Spinal cord (tissue), 10 donors: Measurements from ENCODE around the gene NOL6. TPM values are rescaled to one million over a fixed set of nuclear protein-coding genes. Genes with fewer than 3 reads are reported as not detected.
A peak's percentile ranks its signal among the peaks of the same experiment; 100 is the strongest.
"Not testable (repeated sequence)": the region's sequence is repeated elsewhere in the genome, so short reads cannot be mapped to it uniquely, and the experiment has no call there.

Experiments used
- DNase-seq, 6 donors: peaks; one replicate each; pipeline versions ENCODE4 v3.0.0 to v3.0.0-alpha.2; 2013 to 2015; ENCODE audit warnings: low spot score in 6 of 6, low read depth in 4 of 6
- H3K27ac ChIP-seq: one replicate; pipeline ENCODE4 v1.5.1; 2013; ENCODE audit warnings: low read depth, low read length, control low read depth
- H3K27me3 ChIP-seq: one replicate; pipeline ENCODE4 v1.6.1; 2013; ENCODE audit warnings: low read length; ENCODE audit not compliant: control insufficient read depth, insufficient read depth
- H3K36me3 ChIP-seq: one replicate; pipeline ENCODE4 v1.6.1; 2013; ENCODE audit warnings: low read length; ENCODE audit not compliant: control insufficient read depth, insufficient read depth
- H3K4me1 ChIP-seq: one replicate; pipeline ENCODE4 v1.6.1; 2013; ENCODE audit warnings: low read length; ENCODE audit not compliant: control insufficient read depth, insufficient read depth
- H3K4me3 ChIP-seq: one replicate; pipeline ENCODE4 v1.5.1; 2013; ENCODE audit warnings: low read depth, low read length, control low read depth
- H3K9me3 ChIP-seq: one replicate; pipeline ENCODE4 v1.6.1; 2013; ENCODE audit warnings: low read length; ENCODE audit not compliant: control insufficient read depth, insufficient read depth
- whole genome bisulfite sequencing: methylation state at CpG from one replicate; pipeline ENCODE4 v1.1.5; 2013; ENCODE audit warnings: missing lambda C conversion rate; ENCODE audit not compliant: insufficient coverage; 5-methylcytosine and 5-hydroxymethylcytosine counted together
- long read RNA-seq, 4 donors: transcript quantifications; one replicate each; lab custom pipeline, GENCODE V29; 2026
- polyA plus RNA-seq, 2 donors: library from polyadenylated mRNA; unstranded; fragments of 120-200 nt; gene quantifications; one replicate each; pipeline ENCODE4 v1.2.1, GENCODE V29; 2013; ENCODE audit not compliant: insufficient read length in 2 of 2
- total RNA-seq, 2 donors: library from RNA; depleted of rRNA in 1 of 2; stranded (reverse); fragments of 120-200 nt in 1 of 2; fragments of >200 nt in 1 of 2; gene quantifications; one replicate each; pipeline versions ENCODE4 v1.2.3 to v1.2.4, GENCODE V29; 2013 to 2014
- donor health status: healthy.

NOL6 gene, protein sequence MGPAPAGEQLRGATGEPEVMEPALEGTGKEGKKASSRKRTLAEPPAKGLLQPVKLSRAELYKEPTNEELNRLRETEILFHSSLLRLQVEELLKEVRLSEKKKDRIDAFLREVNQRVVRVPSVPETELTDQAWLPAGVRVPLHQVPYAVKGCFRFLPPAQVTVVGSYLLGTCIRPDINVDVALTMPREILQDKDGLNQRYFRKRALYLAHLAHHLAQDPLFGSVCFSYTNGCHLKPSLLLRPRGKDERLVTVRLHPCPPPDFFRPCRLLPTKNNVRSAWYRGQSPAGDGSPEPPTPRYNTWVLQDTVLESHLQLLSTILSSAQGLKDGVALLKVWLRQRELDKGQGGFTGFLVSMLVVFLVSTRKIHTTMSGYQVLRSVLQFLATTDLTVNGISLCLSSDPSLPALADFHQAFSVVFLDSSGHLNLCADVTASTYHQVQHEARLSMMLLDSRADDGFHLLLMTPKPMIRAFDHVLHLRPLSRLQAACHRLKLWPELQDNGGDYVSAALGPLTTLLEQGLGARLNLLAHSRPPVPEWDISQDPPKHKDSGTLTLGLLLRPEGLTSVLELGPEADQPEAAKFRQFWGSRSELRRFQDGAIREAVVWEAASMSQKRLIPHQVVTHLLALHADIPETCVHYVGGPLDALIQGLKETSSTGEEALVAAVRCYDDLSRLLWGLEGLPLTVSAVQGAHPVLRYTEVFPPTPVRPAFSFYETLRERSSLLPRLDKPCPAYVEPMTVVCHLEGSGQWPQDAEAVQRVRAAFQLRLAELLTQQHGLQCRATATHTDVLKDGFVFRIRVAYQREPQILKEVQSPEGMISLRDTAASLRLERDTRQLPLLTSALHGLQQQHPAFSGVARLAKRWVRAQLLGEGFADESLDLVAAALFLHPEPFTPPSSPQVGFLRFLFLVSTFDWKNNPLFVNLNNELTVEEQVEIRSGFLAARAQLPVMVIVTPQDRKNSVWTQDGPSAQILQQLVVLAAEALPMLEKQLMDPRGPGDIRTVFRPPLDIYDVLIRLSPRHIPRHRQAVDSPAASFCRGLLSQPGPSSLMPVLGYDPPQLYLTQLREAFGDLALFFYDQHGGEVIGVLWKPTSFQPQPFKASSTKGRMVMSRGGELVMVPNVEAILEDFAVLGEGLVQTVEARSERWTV
- total RNA-seq, result 10 to 100 TPM; 14.5 to 16.5 TPM
- 10 to 100 TPM; 24.1 to 24.2 TPM for polyA plus RNA-seq
- long read RNA-seq, donor 1, partial matches to known transcripts, result 6 of 7 reads
- long read RNA-seq, donor 1, other reads (novel, unspliced or antisense), result 0 of 7 reads
- long read RNA-seq, donor 2, result 0 reads
- long read RNA-seq, donor 3, result 0 reads
- long read RNA-seq, donor 4, full-length matches to known transcripts, result 1 of 1 reads
- long read RNA-seq, donor 4, partial matches to known transcripts, result 0 of 1 reads
- long read RNA-seq, donor 4, other reads (novel, unspliced or antisense), result 0 of 1 reads

DNA sequence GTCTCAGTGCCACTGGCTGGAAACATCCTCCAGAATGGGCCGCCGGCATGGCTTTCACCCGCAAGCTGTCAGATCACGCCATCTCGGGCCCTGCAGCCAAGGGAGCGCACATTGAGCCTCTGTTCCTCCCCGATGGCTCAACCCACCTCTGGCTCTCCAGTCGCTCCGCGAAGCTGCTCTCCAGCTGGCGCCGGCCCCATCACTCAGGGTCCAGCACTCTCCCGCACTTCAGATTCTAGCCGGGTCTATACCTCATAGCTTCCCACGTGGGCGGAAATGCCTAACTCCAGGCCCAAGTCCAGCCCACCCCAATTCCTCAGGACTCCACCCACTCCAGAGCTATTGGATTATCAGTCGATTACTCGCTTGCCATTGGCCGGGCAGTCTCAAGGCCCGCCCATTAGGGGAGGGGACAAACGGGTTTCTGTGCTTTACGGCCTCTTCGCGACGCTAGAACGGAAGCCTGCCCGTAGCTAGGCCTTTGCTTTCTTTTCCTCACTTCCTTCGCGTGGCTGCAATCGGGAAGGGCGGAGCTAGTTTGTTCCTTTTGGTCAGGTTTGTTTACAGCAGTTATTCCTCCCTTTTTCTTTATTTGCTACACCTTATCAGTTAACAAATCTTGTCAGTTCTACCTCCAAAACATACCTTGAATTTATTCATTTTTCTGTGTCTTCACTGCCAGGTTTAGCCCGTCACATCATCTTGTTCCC is at the start of gene NOL6:
NOL6 (minus strand) TSS at position 282 of the 710 bp plus-strand sequence; CDS start at position 200, 82 bp downstream.
- WGBS, result 0% methylated on average over 26 of the region's 32 CpGs
- DNase-seq, result peak; percentile 98 to 100 (median 100)
- Histone ChIP-seq H3K9me3 (no peaks in the 10 kb centered on the region), H3K27ac (peak within 1 kb of the TSS; percentile 64), H3K4me1 (peaks cover 20% of the 10 kb centered on the region), H3K36me3 (peaks cover 29% of the 10 kb centered on the region), H3K4me3 (peak within 1 kb of the TSS; percentile 98), H3K27me3 (no peaks in the 10 kb centered on the region)

GRCh38 chr9:33521861-33522260 is 48.1 kb upstream of the NOL6 start:
- WGBS, result no CpG with 5 or more reads among the region's 6 CpGs

GRCh38 chr9:33517934-33518577 is 44.3 kb upstream of the NOL6 start:
- 100% methylated on average over 1 of the region's 6 CpGs for WGBS
- H3K27ac ChIP-seq, DNase-seq, H3K36me3 ChIP-seq, H3K4me1 ChIP-seq, H3K27me3 ChIP-seq, H3K4me3 ChIP-seq, H3K9me3 ChIP-seq: not testable (repeated sequence)

More at GRCh38 chr9:33521861-33522260, 48.1 kb upstream of the NOL6 start:
- H3K36me3 ChIP-seq, DNase-seq, H3K9me3 ChIP-seq, H3K4me3 ChIP-seq, H3K27ac ChIP-seq: not testable (repeated sequence)
- peaks cover 26% of the 10 kb centered on the region for H3K27me3 ChIP-seq
- peaks cover 15% of the 10 kb centered on the region for H3K4me1 ChIP-seq

DNA sequence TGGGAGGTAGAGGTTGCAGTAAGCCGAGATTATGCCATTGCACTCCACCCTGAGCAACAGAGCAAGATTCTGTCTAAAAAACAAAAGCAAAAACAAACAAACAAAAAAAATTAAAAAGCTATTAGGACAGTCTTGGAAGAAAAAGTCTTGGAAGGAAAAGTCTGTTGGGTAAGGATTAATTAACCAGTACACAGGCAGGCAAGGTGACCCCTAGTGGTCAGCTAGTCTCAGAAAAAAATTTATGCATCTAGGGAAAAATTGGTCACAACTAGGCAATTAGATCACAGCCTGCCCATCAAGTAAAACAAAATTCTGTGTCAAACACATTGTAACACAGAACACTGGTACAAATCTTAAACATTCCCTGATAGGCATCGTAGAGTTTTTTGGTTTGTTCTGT is 43.6 kb upstream of the NOL6 start:
- Histone ChIP-seq H3K4me1 (no peaks in the 10 kb centered on the region), H3K27ac (no peak overlapping the region), H3K36me3 (no peaks in the 10 kb centered on the region), H3K27me3 (peaks cover 4% of the 10 kb centered on the region), H3K4me3 (no peak overlapping the region), H3K9me3 (no peaks in the 10 kb centered on the region)
- DNase-seq, result peak in 2 of 6 donors; percentile 21 to 23
- WGBS, result no CpG with 5 or more reads among the region's 2 CpGs

DNA sequence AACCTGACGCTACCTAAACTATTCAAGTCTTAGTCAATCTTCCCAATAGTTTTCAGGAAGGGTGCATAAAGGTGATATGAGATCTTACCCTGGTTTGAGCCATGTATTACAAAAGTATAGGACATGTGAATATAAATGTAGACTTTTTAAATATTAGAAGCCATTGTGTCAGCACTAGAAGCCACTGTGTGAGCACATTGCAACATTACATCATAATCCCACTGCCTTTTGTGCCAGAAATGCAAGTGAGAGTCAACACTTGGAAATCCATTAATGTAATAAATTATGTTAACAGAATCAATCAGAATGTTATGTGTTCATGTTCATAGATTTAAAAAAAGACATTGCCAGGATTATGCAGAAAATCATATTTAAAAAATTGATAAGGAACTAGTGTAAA is 42.7 kb upstream of the NOL6 start:
- H3K36me3 ChIP-seq, H3K9me3 ChIP-seq, H3K27me3 ChIP-seq, H3K4me1 ChIP-seq, H3K4me3 ChIP-seq, H3K27ac ChIP-seq, DNase-seq: not testable (repeated sequence)
- no CpG with 5 or more reads among the region's 1 CpG for WGBS

- WGBS, result no CpG with 5 or more reads among the region's 2 CpGs
- not testable (repeated sequence) for H3K4me3 ChIP-seq, H3K4me1 ChIP-seq, H3K9me3 ChIP-seq, DNase-seq, H3K27ac ChIP-seq, H3K36me3 ChIP-seq, H3K27me3 ChIP-seq
These were observed 41.7 kb upstream of the NOL6 start for GRCh38 chr9:33515342-33515995.

- H3K9me3 ChIP-seq, H3K36me3 ChIP-seq, H3K27ac ChIP-seq, H3K4me1 ChIP-seq, H3K27me3 ChIP-seq, H3K4me3 ChIP-seq: not testable (repeated sequence)
- WGBS, result no CpG with 5 or more reads among the region's 2 CpGs
- peak in 1 of 6 donors; percentile 43 for DNase-seq
These were observed 38.8 kb upstream of the NOL6 start for GRCh38 chr9:33512535-33512934.

GRCh38 chr9:33511184-33511517 is 37.4 kb upstream of the NOL6 start:
- 2% methylated on average over 8 of the region's 8 CpGs for WGBS
- H3K4me3 ChIP-seq, result peak overlapping the region; percentile 77
- not testable (repeated sequence) for H3K4me1 ChIP-seq, H3K27ac ChIP-seq, DNase-seq, H3K36me3 ChIP-seq, H3K27me3 ChIP-seq, H3K9me3 ChIP-seq
